HG02642 (cell line): Measurements from ENCODE around the gene TMEM127.
A peak's percentile ranks its signal among the peaks of the same experiment; 100 is the strongest.
"Not testable (repeated sequence)": the region's sequence is repeated elsewhere in the genome, so short reads cannot be mapped to it uniquely, and the experiment has no call there.

Experiments used
- ATAC-seq: cut with Tn5 transposase; IDR thresholded peaks from one replicate; pipeline ENCODE4 v1.9.1; 2021; ENCODE audit warnings: mild to moderate bottlenecking; ENCODE audit not compliant: unreplicated experiment, poor library complexity

TMEM127 gene

DNA sequence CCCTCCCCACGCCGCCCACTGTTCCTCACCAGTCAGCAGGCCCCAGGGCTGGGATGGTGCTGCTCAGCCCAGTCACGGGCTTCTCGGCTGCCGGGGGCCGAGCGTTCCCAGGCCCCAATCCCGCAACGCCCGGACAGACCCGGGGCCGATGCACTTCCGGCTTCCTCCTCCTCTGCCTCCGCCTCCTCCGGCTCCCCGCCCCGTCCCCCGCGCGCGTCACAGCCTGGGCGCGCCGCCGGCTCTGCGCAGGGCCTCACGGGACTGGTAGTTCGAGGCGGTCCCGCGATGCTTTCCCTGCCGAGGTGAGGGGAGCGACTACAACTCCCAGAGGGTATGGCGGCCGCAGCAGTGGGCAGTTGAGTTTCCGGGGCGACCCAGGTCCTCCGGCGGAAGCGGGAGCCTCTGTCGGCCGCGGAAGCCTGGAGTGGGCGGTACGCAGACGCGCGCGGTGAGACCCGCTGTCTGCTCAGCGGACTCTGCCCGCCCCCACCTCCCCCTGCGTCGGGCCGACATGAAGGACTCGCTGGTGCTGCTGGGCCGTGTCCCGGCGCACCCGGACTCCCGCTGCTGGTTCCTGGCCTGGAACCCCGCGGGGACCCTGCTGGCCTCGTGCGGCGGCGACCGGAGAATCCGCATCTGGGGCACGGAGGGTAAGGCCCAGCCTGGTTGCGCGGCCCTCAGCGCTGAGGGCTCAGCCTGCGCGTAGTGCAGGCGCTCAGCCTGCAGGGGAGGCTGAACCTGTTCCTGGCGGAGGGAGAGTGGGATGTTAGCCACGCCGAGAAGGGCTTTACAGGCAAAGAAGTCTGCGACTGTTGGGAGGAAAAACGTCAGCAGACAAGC is at the start of gene TMEM127, which contains the start of gene CIAO1:
Gene TMEM127 (minus strand): TSS at position 158 of the 840 bp plus-strand sequence. CDS start 616 bp downstream, outside the sequence.
Gene CIAO1 (plus strand): TSS at position 386 of the 840 bp plus-strand sequence. CDS start 126 bp downstream, at position 512.
- ATAC-seq, result peak; percentile 93

DNA sequence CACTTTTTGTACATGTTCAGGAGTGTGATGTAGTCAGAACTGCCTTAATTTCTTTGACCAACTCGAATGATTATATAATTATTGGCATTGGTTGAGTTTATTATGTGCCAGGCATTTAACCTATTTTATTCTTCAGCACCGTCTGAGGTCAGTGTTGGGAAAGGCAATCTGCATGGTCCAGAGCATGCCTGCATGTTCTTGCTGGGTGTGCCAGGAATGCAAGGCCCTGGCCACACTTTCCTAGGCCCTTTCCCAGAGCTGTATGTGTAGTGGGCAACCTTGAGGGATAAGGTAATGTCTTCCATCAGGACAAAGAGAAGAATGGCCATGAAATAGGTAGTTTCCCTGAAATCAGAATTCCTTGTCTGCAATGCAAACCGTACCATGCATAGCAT is 49.2 kb upstream of the TMEM127 start:
- no peak for ATAC-seq

DNA sequence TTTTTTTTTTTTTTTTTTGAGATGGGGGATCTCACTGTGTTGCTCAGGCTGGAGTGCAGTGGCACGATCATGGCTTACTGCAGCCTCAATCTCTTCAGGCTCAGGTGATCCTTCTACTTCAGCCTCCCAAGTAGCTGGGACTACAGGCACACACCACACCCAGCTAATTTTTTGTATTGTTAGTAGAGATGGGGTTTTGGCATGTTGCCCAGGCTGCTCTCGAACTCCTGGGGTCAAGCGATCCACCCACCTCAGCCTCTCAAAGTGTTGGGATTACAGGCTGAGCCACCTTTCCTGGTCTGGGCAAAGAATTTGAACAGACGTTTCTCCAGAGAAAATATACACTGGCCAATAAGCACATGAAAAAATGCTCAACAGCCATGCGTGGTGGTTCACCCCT is 42.5 kb upstream of the TMEM127 start:
- no peak for ATAC-seq

DNA sequence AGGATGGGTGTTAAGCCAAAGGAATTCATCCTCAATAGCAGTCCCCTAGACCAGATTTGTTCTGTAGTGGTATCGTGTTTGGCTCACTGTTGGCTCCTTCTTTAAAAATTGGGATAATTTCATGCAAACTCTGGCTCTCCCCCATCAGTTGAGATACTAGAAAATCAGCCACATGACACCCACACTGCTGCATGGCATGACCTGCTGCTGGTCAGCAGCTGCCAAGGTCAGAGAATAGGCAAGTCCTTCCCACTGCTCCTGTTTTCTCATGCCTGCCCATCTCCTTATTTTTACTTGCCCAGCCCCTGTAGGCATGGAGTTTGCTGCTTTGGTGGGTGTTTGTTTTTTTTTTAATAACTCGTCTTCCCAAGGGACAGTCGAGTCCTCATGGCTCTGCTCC is 40.6 kb upstream of the TMEM127 start:
- no peak for ATAC-seq

GRCh38 chr2:96305979-96306308 is 40.1 kb upstream of the TMEM127 start:
- no peak for ATAC-seq

GRCh38 chr2:96305091-96305978 is 39.5 kb upstream of the TMEM127 start, which contains the start of gene SNRNP200:
SNRNP200 (minus strand) TSS chr2:96305546; CDS start chr2:96305437, 109 bp downstream.
- ATAC-seq, result peak; percentile 97

DNA sequence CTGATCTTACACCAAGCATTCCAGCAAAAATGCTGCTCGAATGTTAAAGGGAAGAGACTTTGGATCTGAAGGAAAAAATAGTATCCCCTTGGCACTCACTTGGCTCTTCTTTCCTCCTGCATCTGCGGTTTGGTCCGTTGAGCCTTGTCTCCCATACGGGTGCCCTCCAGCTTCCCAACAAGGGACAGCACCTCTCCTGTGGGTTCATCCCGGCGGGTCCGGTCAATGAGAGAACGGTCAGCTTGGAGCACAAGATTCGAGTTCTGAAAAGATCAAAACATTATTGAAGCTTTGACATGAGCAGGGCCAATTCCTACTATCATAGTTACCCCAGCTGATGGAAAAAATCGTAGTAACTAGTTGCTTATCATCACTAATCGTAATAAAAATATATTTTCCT is 38.8 kb upstream of the TMEM127 start:
- no peak for ATAC-seq

DNA sequence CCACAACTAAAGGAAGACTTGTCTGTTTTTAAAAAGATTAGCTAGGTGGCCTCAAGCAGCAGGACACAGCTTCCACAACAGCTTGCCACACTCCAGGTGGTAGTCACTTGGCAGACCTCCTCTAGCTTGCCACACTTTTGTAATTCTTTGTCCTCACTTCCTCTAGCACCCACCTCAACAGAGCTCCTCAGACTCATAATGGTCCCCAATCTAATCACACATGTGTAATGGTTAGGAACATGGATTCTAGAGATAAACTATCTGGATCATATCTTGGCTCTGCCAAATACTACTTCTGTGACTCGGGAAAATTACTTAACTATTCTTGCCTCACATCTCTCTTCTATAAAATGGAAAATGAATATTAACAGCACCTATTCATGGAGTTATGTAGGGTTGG is 36.1 kb upstream of the TMEM127 start:
- ATAC-seq, result no peak

DNA sequence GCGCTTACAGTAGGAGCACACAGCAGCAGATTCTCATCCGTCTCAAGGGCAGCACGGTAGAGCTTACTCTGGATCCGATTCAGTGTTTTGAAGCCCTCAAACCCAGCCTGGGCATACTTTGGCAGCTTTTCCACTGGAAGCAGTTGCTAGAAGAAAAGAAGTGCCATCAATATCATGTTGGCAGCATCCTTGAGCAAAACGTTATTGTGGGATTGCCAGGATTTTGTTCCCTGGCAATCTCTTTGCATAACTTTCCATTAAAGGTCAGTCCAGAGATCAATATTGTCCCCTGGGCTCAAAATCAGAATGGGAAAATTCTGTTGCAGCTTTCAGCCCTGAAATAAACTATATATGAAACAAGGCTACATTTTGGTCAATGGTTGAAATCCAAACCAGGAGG is 31.1 kb upstream of the TMEM127 start:
- no peak for ATAC-seq

DNA sequence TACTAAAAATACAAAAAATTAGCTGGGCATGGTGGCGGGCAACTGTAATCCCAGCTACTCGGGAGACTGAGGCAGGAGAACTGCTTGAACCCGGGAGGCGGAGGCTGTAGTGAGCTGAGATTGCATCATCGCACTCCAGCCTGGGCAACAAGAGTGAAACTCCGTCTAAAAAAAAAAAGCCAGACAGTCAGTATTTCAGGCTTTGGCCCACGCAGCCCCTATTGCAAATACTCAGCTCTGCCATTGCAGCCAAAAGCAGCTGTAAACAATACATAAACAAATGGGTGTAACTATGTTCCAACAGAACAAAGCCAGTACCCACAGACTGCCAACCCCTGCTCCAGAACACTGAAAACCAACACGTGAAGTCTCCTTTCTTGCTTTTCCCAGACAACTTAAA is 28.5 kb upstream of the TMEM127 start:
- ATAC-seq, result not testable (repeated sequence)

- ATAC-seq, result no peak
Measured at GRCh38 chr2:96291751-96292150, 26.0 kb upstream of the TMEM127 start.

DNA sequence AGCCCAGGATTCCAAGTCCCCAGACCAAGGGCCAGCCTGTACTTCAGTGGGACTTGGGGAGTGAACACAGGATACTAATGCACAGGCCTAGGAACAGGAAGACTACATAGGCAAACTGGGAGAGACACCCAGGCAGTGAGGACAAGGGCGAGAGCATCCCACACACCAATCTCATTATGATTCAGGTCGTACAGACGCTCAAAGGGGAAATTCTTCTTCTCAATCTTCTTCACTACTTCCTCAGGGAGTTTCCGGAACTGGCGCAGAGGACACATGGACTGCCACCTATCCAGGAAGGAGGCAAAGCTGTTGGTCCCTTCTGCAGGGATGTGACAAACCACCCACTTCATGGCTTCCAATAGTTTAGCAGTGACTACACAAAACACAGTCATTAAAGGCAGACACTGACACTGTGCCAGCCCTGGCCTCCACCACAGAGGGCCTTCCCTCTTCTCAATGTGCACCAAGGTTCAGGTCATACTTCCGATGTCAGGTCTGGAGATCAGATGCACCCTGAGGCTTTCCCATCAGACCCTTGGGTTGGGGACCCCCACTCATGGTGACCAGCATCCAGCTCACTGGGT is 21.6 kb upstream of the TMEM127 start:
- no peak for ATAC-seq

GRCh38 chr2:96276787-96277499 is 11.1 kb upstream of the TMEM127 start:
- no peak for ATAC-seq

GRCh38 chr2:96274355-96275056 is 8.7 kb upstream of the TMEM127 start:
- ATAC-seq, result no peak

DNA sequence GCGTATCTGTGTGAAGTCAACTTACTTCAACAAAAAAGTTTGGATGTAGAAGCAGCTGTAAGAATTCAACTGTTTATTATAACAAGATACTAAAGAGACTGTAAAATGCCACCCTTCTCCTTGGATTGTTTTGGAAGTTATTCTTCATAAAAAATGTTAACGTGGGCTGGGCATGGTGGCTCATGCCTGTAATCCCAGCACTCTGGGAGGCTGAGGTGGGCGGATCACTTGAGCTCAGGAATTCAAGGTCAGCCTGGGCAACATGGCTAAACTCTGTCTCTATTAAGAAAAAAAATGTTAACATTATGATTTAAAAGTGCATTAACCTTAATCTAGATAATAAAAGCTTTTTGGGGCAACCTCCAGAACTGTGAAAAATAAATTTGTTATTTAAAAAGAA is 8.0 kb upstream of the TMEM127 start:
- ATAC-seq, result no peak

GRCh38 chr2:96271995-96272394 is 6.2 kb upstream of the TMEM127 start:
- no peak for ATAC-seq

DNA sequence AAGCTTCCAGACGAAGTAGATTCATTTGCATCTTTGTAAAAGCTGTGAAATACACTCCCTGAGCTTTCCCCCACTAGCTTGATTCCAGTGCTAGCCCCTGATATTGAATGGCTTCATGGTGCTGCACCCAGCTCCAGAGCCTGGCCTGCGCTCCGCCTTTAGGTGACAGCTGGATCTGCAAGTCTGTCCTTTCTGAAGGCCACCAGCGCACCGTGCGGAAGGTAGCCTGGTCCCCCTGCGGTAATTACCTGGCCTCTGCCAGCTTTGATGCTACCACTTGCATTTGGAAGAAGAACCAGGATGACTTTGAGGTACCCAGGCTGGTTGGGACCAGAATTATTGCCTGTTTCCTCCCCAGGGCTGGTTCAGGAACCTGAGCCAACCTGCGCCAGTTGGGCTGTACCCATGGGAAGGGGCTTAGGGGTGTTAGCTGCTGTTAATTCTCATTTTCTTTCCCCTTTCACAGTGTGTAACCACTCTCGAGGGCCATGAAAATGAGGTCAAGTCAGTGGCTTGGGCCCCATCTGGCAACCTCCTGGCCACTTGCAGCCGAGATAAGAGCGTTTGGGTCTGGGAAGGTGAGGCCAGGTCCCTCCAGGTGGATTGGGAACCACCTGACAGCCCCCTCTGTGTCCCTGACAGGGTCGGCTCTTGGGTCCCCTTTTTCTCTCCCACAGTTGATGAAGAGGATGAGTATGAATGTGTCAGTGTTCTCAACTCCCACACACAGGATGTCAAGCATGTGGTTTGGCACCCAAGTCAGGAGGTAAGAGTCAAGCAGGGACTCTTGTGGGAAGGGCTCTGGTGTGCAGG is 1.6 kb upstream of the TMEM127 start:
- ATAC-seq, result no peak

DNA sequence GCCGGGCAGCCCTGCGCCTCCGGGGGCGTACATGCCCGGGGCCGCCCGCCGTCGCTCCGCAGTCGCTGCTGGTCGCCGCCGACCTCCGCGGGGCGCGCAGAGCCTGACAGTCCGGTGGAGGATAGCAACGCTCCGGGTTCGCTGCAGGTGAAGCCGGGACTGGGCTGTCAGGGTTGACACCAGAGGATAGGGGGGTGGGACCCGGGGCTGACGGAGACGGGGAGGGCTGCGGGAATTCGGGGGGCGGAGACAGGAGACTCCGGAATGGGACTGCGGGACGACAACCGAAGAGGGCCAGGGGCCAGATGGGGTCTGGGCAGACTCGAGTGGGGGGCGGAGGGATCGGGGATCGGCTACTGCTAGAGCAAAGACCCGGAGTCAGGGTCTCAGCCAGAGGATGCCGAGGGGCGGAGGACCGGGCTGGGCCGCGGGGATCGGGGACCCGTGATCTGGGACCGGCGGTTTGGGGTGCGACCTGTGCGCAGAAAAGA is 403 bp downstream of the TMEM127 start:
- ATAC-seq, result peak; percentile 24
